Omental fat pad (tissue), 4 donors: ENCODE measurements around the gene TLR7. TPM values are rescaled to one million over a fixed set of nuclear protein-coding genes. Genes with fewer than 3 reads are reported as not detected.

Experiments
- ATAC-seq: fragments of 150-250 bp; one replicate; pipeline ENCODE4 v1.9.1; 2016; ENCODE audit warnings: mild to moderate bottlenecking, moderate library complexity; ENCODE audit not compliant: low FRiP score
- DNase-seq: peaks from one replicate; pipeline ENCODE4 v3.0.0-alpha.2; 2019; ENCODE audit warnings: low spot score
- CTCF ChIP-seq, 3 donors: fragments of 450-650 bp; IDR thresholded peaks; one replicate each; pipeline ENCODE4 v1.5.1; 2016 to 2017; ENCODE audit warnings: antibody characterized with exemption in 3 of 3, mild to moderate bottlenecking in 3 of 3, moderate library complexity in 2 of 3
- total RNA-seq, 4 donors: library from RNA; depleted of rRNA; stranded (reverse); fragments of >200 nt; gene quantifications; one replicate each; pipeline ENCODE4 v1.1.0, GENCODE V29; 2016

The TLR7 gene
- total RNA-seq, 4 donors from 2014 or later = 0.32 to 1.3 (median 0.95) TPM

GRCh38 chrX:12872741-12873140 is 5.9 kb downstream of the TLR7 start:
- ATAC-seq = no peak
- no peak for DNase-seq
- no peak for TF ChIP-seq CTCF (IDR thresholded peaks at IDR 0.05)

GRCh38 chrX:12874581-12874980 is 7.7 kb downstream of the TLR7 start:
- TF ChIP-seq CTCF (IDR thresholded peaks at IDR 0.05) = no peak
- DNase-seq (no peak), ATAC-seq (no peak)

GRCh38 chrX:12877386-12877785 is 10.5 kb downstream of the TLR7 start:
- no peak for DNase-seq
- TF ChIP-seq CTCF (IDR thresholded peaks at IDR 0.05) = no peak
- ATAC-seq = no peak

GRCh38 chrX:12878536-12878935 is 11.7 kb downstream of the TLR7 start:
- DNase-seq (no peak), ATAC-seq (no peak)
- TF ChIP-seq CTCF (IDR thresholded peaks at IDR 0.05) = no peak

GRCh38 chrX:12881914-12882313 is 15.0 kb downstream of the TLR7 start:
- DNase-seq = no peak
- TF ChIP-seq CTCF (IDR thresholded peaks at IDR 0.05) = no peak
- ATAC-seq = no peak

GRCh38 chrX:12885508-12885907 is 18.6 kb downstream of the TLR7 start:
- TF ChIP-seq CTCF (IDR thresholded peaks at IDR 0.05) = no peak
- ATAC-seq (no peak), DNase-seq (no peak)

GRCh38 chrX:12886545-12886944 is 19.7 kb downstream of the TLR7 start:
- ATAC-seq (no peak), DNase-seq (no peak)
- no peak for TF ChIP-seq CTCF (IDR thresholded peaks at IDR 0.05)
